B cell (primary cell): ENCODE measurements around the gene FRMPD4. TPM values are rescaled to one million over a fixed set of nuclear protein-coding genes. Genes with fewer than 3 reads are reported as not detected.

ENCODE experiments used
- ATAC-seq: fragments of 200-7000 bp; cut with Tn5 transposase; one replicate; pipeline ENCODE4 v1.10.0; 2021; ENCODE audit warnings: low read depth, mild to moderate bottlenecking, moderate number of reproducible peaks, moderate library complexity
- CTCF ChIA-PET: fragments of 350-600 bp; sonication (Branson Sonifier 250); formaldehyde crosslinking; loops from one replicate; lab custom pipeline; 2021; ENCODE audit warnings: antibody characterized with exemption, inconsistent platforms; lab: Charles Lee
- POLR2A ChIA-PET: fragments of 350-600 bp; sonication (Branson Sonifier 250); formaldehyde crosslinking; loops from one replicate; lab custom pipeline; 2021; ENCODE audit warnings: antibody characterized with exemption; lab: Charles Lee
- DNase-seq: peaks from one replicate; pipeline ENCODE4 v3.0.0; 2013
- H2AFZ ChIP-seq: 2 replicates; pipeline ENCODE4 v1.6.1; 2012; ENCODE audit warnings: mild to moderate bottlenecking, low read depth, low read length; ENCODE audit not compliant: insufficient read depth, poor library complexity, severe bottlenecking
- H3K27ac ChIP-seq, 2 donors: 1 replicate in 1 of 2; 2 replicates in 1 of 2; pipeline ENCODE4 v1.5.1; 2012 to 2013; ENCODE audit warnings: low read length in 2 of 2, mild to moderate bottlenecking in 2 of 2, moderate library complexity in 1 of 2
- H3K27me3 ChIP-seq, 4 experiments: fragments of 200-600 bp in 1 of 4; sonication (generic) in 1 of 4; replicated peaks in 1 of 4; 1 replicate in 2 of 4; 2 replicates in 2 of 4; pipeline versions ENCODE4 v1.6.1 to v1.7.0; 2013 to 2016; ENCODE audit warnings: low read length in 3 of 4, mild to moderate bottlenecking in 2 of 4, mixed read lengths in 1 of 4, moderate library complexity in 1 of 4; ENCODE audit not compliant: insufficient read depth in 4 of 4, control insufficient read depth in 3 of 4; ENCODE audit errors: control extremely low read depth in 1 of 4
- H3K36me3 ChIP-seq, 2 experiments: replicated peaks in 1 of 2; 1 replicate in 1 of 2; 2 replicates in 1 of 2; pipeline versions ENCODE4 v1.6.1 to v1.7.1; 2013; ENCODE audit warnings: low read length in 1 of 2; ENCODE audit not compliant: insufficient read depth in 2 of 2, control insufficient read depth in 1 of 2; ENCODE audit errors: control extremely low read depth in 1 of 2, extremely low read depth in 1 of 2
- H3K4me1 ChIP-seq, 2 donors: fragments of 200-600 bp in 1 of 2; sonication (generic) in 1 of 2; 1 replicate in 1 of 2; 2 replicates in 1 of 2; pipeline versions ENCODE4 v1.5.1 to v1.6.1; 2013 to 2017; ENCODE audit warnings: low read length in 2 of 2; ENCODE audit not compliant: control insufficient read depth in 2 of 2, insufficient read depth in 2 of 2
- H3K4me2 ChIP-seq: replicated peaks from 2 replicates; pipeline ENCODE3; 2012; ENCODE audit warnings: mild to moderate bottlenecking, low read depth, low read length; ENCODE audit not compliant: poor library complexity, severe bottlenecking
- H3K4me3 ChIP-seq, 5 experiments: fragments of 200-600 bp in 1 of 5; sonication (generic) in 1 of 5; 1 replicate in 3 of 5; 2 replicates in 2 of 5; pipeline versions ENCODE4 v1.5.1 to v1.7.0; 2011 to 2016; ENCODE audit warnings: low read length in 4 of 5, mild to moderate bottlenecking in 4 of 5, low read depth in 2 of 5, control low read depth in 1 of 5, moderate library complexity in 1 of 5; ENCODE audit not compliant: insufficient read depth in 1 of 5; ENCODE audit errors: control extremely low read depth in 1 of 5, extremely low read depth in 1 of 5
- H3K79me2 ChIP-seq: fragments of 200-600 bp; sonication (generic); one replicate; pipeline ENCODE4 v1.6.0; 2016; ENCODE audit warnings: low read length; ENCODE audit not compliant: control insufficient read depth, insufficient read depth
- H3K9ac ChIP-seq: fragments of 200-600 bp; sonication (generic); 2 replicates; pipeline ENCODE4 v1.6.1; 2017; ENCODE audit warnings: mild to moderate bottlenecking, low read length, moderate library complexity
- H3K9me3 ChIP-seq, 3 donors: one replicate each; pipeline versions ENCODE4 v1.6.1 to v1.7.1; 2013; ENCODE audit warnings: low read length in 2 of 3; ENCODE audit not compliant: control insufficient read depth in 2 of 3, insufficient read depth in 1 of 3; ENCODE audit errors: control extremely low read depth in 1 of 3
- H4K20me1 ChIP-seq: 2 replicates; pipeline ENCODE4 v1.6.0; 2012; ENCODE audit warnings: mild to moderate bottlenecking, low read length; ENCODE audit not compliant: insufficient read depth, control insufficient read depth, poor library complexity, severe bottlenecking
- H3K27ac Mint-ChIP-seq: one replicate; pipeline ENCODE4 v1.8.0; 2021; ENCODE audit warnings: mixed read lengths
- H3K27me3 Mint-ChIP-seq: one replicate; pipeline ENCODE4 v1.8.0; 2021; ENCODE audit warnings: mixed read lengths
- H3K4me1 Mint-ChIP-seq: one replicate; pipeline ENCODE4 v1.8.0; 2021; ENCODE audit warnings: mixed read lengths
- H3K4me3 Mint-ChIP-seq: one replicate; pipeline ENCODE4 v1.8.0; 2021; ENCODE audit warnings: mixed read lengths
- H3K9me3 Mint-ChIP-seq: one replicate; pipeline ENCODE4 v1.8.0; 2022; ENCODE audit warnings: mixed read lengths; ENCODE audit not compliant: insufficient read depth
- EZH2 ChIP-seq: IDR thresholded peaks from 2 replicates; pipeline ENCODE4 v1.6.1; 2012; ENCODE audit warnings: borderline replicate concordance, low read depth, mild to moderate bottlenecking, moderate library complexity, low read length; ENCODE audit not compliant: insufficient read depth, poor library complexity, severe bottlenecking
- WGBS: methylation state at CpG from one replicate; pipeline ENCODE4 v1.1.5; 2013; ENCODE audit warnings: missing lambda C conversion rate; ENCODE audit not compliant: insufficient coverage; 5-methylcytosine and 5-hydroxymethylcytosine counted together
- intact Hi-C: fragments of 100-400 bp; cut with micrococcal nuclease; formaldehyde crosslinking; loops from one replicate; pipeline ENCODE4 v1.10.0; 2022
- polyA plus RNA-seq: library from polyadenylated mRNA; depleted of rRNA; stranded (reverse); fragments of >200 nt; gene quantifications from 2 replicates; pipeline ENCODE4 v1.2.3, GENCODE V29; 2012
- total RNA-seq, 2 donors: library from RNA; stranded (reverse); fragments of 120-200 nt in 1 of 2; gene quantifications; 1 replicate in 1 of 2; 2 replicates in 1 of 2; pipeline versions ENCODE4 v1.2.3 to v1.2.4, GENCODE V29; 2013 to 2022
- TF ChIP-seq, protein P1 (sequence below): fragments of 200-600 bp; IDR thresholded peaks from one replicate; pipeline ENCODE4 v1.8.0; 2022; ENCODE audit warnings: antibody characterized with exemption, mild to moderate bottlenecking

Gene FRMPD4
- total and polyA plus RNA-seq, 2 donors (not counting 1 experiment from before 2014, with no cell fraction given): not detected

DNA sequence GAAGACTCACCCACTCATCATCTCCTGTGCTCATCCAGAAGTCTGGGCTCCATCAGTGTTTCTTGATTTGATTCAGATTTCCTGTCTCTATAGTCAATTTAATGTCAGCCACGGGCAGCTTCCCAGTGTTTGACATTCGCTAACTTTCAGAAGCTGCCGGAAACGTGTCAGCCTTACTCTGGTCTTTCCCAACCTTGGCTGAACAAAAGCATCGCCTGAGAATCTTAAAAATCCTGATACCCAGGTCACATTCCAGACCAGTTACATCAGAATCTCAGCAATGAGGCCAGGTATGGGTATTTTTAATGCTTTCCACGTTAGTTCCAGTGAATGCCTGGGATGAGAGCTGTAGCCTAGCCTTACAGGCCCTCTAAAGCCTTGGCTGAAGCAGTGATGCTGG lies 233.8 kb downstream of the FRMPD4 start:
- no CpG with 5 or more reads among the region's 6 CpGs for WGBS
- Mint-ChIP-seq H3K4me3 (no peak overlapping the region), H3K27ac (no peak overlapping the region), H3K9me3 (no peaks in the 10 kb centered on the region), H3K27me3 (no peaks in the 10 kb centered on the region), H3K4me1 (no peaks in the 10 kb centered on the region)
- H3K4me1 ChIP-seq: no peaks in the 10 kb centered on the region
- no peaks in the 10 kb centered on the region for H4K20me1 ChIP-seq
- DNase-seq: no peak
- no peak for ATAC-seq
- intact Hi-C loops: no loop called here
- CTCF ChIA-PET: no interaction called here
- H3K9me3 ChIP-seq: no peaks in the 10 kb centered on the region
- POLR2A ChIA-PET: no interaction called here
- no peak overlapping the region for H2AFZ ChIP-seq
- H3K27ac ChIP-seq: no peak overlapping the region
- H3K9ac ChIP-seq: no peak overlapping the region
- TF ChIP-seq, protein P1, sequence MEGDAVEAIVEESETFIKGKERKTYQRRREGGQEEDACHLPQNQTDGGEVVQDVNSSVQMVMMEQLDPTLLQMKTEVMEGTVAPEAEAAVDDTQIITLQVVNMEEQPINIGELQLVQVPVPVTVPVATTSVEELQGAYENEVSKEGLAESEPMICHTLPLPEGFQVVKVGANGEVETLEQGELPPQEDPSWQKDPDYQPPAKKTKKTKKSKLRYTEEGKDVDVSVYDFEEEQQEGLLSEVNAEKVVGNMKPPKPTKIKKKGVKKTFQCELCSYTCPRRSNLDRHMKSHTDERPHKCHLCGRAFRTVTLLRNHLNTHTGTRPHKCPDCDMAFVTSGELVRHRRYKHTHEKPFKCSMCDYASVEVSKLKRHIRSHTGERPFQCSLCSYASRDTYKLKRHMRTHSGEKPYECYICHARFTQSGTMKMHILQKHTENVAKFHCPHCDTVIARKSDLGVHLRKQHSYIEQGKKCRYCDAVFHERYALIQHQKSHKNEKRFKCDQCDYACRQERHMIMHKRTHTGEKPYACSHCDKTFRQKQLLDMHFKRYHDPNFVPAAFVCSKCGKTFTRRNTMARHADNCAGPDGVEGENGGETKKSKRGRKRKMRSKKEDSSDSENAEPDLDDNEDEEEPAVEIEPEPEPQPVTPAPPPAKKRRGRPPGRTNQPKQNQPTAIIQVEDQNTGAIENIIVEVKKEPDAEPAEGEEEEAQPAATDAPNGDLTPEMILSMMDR: no peak
- no peak for TF ChIP-seq EZH2
- H3K4me2 ChIP-seq: no peak overlapping the region
- no peak overlapping the region for H3K4me3 ChIP-seq
- H3K79me2 ChIP-seq: no peaks in the 10 kb centered on the region
- no peaks in the 10 kb centered on the region for H3K36me3 ChIP-seq
- no peaks in the 10 kb centered on the region for H3K27me3 ChIP-seq

DNA sequence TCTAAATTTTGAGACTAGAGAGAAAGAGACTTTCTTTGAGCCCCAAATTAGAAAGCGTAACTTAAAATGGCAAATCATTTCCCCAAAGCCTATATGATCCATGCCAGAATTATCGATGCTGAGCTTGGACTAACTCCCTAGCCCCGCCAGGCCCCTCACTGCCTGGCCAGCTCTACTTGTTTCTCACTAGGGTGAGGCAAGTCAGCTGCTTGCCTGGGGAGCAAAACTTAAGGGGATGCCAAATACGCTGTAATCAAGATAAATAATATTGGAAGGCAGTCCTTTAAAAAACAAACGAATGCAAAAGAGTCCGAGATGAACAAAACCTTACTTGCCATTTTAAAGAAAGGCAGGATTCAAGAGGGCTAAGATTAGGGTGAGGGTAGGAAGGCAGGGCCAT lies 236.0 kb downstream of the FRMPD4 start:
- ATAC-seq (no peak), DNase-seq (no peak)
- Histone ChIP-seq H2AFZ (no peak overlapping the region), H3K27ac (no peak overlapping the region), H3K4me1 (no peaks in the 10 kb centered on the region), H4K20me1 (no peaks in the 10 kb centered on the region), H3K4me2 (no peak overlapping the region), H3K9ac (no peak overlapping the region), H3K9me3 (no peaks in the 10 kb centered on the region), H3K4me3 (no peak overlapping the region), H3K79me2 (no peaks in the 10 kb centered on the region), H3K27me3 (no peaks in the 10 kb centered on the region), H3K36me3 (no peaks in the 10 kb centered on the region)
- 82% methylated on average over 2 of the region's 6 CpGs for WGBS
- no peak overlapping the region for H3K27ac Mint-ChIP-seq
- POLR2A ChIA-PET: no interaction called here
- peaks cover 5% of the 10 kb centered on the region for H3K27me3 Mint-ChIP-seq
- intact Hi-C loops: no loop called here
- H3K9me3 Mint-ChIP-seq: no peaks in the 10 kb centered on the region
- CTCF ChIA-PET: interaction anchor here (0.5 kb wide), 1 partner anchor 339 kb away, joined by 3 read pairs; no protein-coding TSS in a partner anchor
- no peak for TF ChIP-seq EZH2
- TF ChIP-seq, protein P1: no peak
- no peaks in the 10 kb centered on the region for H3K4me1 Mint-ChIP-seq
- no peak overlapping the region for H3K4me3 Mint-ChIP-seq
